HG02610 (cell line): ENCODE measurements around the gene ATP8A2.

ENCODE experiments used
- ATAC-seq: cut with Tn5 transposase; IDR thresholded peaks from one replicate; pipeline ENCODE4 v1.9.1; 2021; ENCODE audit warnings: mild to moderate bottlenecking, moderate library complexity; ENCODE audit not compliant: unreplicated experiment

Gene ATP8A2

DNA sequence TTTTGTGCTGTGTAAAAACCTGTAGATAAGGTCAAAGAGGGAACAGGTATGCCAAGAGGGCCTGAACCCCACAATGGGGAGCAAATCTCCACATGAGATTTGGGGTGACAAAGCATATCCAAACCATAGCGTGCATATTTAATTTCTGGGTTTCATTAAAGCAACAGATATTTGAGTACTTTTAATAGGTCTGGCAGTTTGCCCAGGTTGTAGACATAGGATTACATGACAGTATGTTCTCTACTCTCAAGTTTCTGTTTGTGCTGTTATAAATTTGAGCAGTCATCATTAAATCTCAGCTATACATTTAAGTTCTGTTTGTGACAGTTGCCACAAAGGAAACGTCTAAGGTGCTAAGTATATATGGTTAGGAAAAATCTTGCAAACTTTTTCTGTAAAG, 236.4 kb downstream of the ATP8A2 start:
- ATAC-seq: no peak

DNA sequence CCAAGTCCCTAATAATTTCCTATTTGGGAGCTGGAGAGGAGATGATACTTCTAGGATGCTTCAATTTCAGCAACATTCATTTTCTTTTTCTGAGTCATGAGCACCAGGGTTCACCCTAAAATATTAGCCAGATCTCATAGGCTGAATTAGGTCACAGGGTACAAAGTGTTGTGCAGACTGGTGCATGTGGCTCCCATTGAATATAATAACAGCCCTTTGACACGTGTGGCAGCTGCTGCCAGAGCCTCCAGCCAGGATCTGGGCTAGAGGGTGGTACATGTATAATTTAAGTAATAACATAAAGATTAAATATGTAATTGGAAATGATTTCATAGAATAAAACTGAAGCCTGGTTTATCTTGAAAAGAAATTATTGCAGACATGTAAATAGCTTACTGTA, 244.9 kb downstream of the ATP8A2 start:
- ATAC-seq: no peak

DNA sequence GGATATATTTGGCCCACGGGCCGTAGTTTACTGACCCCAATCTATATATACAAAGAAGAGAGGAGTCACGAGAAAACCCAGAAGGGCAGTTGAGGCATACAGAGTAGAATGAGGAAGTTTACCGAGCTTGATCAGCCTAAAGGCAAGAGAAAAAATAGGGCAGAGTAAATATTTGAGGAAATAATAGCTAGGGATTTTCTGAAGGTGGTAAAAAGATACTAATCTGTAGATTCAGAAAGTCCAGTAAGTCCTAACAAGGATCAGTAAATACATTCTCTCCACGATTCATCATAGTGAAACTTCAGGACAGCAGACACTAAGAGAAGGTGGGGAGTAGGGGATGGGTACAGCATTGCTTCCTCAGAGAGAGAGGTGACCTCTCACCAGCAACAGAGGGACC, 248.1 kb downstream of the ATP8A2 start:
- ATAC-seq: no peak

DNA sequence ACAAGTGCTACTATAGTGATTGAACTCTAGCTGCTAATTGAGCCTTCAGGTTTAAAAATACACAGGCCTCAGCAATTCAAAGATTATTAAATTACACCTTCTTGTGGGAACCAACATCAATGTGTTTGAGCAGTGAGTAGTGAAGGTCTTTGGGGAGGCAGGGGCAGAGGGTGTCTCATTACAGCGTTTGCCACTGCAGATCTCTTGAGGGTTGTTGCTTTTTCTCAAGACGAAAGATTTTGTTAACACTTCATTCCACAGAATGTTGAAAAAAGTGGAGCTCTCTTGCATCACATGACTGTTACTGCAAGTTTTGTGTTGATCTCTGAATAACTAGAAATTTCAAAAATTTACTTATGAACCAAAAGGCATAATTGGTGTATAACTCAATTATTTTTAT, 253.6 kb downstream of the ATP8A2 start:
- ATAC-seq: no peak

DNA sequence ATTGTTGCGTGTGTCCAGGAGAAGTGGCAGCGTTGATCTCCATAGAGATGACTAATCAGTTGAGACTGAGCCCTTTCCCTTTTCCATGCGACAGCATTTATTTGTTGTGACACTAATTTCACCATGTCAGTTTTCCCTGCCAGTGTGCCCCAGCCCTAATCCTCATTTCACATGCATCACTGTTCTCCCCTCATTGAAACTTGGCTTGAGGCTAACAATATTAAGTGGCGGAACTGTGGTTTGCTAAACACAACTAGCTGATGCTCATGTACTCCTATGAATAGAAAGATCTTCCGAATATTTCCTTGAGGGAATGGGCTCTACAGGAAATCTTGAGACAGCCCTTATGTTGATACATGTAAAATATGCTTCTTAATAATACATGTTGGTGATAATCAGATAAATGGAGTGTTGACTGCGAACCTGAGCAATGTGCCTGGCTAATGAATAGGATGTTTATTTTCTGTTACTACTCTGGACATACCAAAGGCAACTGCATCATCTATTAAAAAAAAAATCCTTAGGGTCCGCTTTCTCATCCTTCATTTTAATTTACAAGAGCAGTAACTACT, 258.6 kb downstream of the ATP8A2 start:
- no peak for ATAC-seq

DNA sequence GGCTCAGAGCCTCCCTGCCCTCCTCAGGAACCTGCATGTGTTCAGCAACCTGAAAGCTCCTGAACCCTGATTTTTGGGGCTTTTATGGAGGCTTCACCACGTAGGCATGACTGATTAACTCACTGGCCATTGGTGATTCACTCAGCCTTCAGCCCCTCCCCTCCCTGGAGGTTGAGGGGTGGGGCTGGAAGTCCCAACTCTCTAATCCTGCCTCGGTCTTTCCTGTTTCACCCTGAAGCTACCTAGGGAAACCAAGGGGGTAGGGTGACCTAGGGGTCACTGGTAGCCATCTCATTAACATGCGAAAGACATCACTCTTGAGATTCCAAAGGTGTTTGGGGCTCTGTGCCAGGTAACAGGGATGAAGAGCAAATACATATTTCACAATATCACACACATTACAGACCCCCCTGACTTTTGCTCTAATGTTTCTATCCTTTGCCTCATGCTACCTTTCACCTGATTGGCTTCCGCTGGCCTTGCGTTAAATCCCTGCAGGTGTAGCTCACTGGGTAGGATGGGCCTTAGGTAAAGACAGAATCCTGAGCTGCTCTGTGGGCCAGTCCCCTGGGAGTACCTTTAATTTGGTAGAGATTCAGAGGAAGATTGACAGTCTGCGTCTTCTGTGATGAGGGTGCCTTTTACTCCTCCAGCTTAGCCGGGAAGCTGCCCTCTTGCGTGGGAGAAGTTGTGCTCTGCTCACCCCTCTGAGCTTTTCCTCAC, 260.6 kb downstream of the ATP8A2 start:
- no peak for ATAC-seq

DNA sequence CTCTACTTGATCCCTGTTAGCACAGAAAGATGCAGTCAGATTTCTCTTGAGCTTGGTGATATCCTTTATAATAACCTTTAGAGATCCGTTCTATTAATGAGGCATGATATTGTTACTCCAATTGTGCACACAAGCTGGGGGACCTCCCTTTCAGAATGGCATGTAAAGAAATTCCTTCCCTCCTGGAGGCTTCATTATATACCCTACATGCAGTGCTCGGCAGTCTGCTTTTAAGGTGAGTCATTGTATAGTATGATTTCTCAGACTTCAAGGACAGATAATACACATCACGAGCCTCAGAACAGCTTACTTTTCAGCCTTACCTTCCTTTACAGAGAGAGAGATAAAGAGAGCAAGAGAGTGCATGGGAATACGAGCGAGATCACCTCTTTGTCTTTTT, 261.3 kb downstream of the ATP8A2 start:
- ATAC-seq: no peak

DNA sequence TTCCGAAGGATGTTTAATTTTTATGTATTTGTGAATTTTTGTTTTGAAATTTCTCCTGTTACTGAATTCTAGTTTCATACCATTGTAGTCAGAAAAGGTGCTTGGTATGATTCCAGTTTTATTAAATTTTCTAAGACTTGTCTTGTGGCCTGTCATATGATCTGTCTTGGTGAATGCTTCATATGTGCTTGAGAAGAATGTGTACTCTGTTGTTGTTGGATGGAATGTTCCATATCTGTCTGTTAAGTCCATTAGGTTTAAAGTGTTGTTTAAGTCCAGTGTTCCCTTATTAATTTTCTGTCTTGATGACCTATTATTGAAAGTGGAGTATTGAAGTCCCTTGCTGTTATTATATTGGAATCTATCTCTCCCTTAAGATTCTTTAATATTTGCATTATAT, 273.9 kb downstream of the ATP8A2 start:
- no peak for ATAC-seq

DNA sequence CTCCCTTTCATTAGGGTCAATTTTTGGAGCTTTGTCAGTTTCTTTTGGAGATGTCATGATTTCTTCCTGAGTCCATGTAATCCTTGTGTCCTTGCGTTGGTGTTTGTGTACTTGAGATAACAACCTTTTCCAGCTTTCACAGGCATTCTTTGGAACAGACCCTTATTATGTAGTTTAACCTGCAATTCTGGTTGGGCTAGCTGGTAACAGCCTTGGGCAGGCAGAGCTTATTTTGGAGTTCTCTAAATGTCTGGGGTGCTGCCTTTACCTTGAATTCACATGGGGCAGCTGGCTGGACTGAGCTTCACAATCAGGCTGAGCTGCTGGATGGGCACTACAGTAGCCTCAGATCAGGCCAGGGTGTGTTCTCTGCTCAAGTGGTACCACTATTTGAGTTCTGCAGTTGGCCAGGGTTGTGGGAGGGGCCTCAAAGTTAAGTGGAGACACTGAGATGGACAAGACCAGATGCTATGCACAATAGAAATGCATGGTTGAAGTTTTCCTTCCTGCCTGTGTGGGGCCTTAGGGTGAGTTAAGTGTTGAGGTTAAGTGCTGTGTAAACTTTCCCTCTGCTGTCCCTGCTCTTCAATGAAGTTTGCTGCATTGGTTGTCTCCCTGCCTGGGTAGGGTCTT, 277.3 kb downstream of the ATP8A2 start:
- ATAC-seq: no peak

DNA sequence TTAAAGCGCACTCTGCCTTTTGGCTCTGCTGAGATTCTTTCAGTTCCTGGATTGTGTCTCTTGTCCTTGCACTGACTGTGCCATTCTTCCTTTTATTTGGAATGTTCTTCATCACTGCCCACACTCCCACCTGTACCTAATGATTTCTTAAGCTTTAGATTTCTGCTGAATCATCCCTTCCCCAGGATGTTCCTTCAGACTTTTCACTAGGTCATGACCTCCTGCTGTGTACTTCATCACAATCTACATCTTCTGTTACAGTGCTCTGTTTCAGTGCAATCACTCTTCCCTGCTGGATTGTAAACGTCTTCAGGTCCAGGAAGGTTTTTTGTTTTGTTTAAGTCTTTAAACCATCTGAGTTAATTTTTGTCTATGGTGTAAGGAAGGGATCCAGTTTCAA, 281.0 kb downstream of the ATP8A2 start:
- ATAC-seq: no peak

DNA sequence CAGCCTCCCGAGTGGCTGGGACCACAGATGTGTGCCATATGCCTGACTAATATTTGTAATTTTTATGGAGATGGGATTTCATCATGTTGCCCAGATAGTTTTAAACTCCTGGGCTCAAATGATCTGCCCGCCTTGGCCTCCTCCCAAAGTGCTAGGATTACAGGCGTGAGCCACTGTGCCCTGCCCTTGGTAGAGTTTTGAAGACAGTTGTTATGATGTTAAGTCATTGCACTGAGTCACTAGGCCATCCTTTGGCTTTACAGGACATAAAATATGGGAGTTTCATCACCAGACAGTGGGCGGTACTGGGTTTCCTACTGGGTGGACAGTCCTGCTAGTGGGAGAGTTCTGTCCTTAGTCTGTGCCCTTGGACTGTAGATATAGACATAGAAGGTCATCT, 282.5 kb downstream of the ATP8A2 start:
- no peak for ATAC-seq

DNA sequence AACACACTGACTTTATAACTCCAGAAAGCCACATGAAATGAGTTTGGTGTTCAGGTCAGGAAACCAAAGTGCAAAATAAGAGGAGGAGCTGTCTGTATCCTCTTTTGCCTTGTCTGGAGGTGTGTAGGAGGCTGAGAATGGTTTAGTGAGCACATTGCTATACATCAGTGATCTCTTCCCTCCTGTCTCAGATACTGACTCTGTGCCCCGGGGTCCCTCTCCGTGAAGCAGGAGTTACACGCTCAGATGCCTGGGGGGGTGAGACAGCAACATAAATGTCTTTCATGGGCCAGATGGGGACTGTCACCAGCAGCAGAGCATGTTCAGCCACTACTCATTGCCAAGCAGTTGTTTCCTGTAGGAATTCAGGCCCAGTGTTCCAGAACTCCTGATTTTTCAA, 285.4 kb downstream of the ATP8A2 start:
- ATAC-seq: no peak

DNA sequence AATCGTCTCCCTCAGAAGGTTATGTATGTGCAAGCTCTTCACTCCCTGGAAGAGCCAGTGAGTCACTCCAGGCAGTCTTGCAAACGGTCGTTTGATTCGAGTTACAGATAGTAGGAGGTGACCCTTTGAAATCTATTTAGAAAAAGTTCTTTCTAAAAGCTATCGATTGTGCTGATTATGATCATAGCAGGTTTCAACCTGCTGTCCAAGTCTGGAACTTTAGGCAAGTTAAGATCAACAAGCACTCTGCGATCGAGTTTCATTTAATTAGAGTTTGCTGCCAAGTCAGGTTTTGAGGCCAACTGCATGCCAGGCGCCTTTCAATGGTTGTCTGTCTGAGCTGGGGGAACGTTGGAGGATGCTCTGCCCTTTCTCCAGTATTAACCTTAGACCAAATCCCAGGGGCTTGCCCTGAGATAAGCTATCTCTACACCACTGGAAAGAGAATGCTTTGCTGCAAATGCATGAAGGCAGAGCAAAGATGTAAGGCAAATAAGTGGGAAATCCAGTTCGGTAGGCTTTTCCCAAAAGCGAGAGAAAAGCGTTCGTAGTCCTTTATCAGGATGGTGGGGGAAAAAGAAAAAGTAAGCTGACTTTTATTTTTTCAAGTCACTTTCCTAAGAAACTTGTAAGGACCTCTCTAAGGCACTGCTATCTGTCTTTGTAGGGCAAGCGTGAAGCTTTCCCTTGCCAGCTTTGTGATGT, 287.5 kb downstream of the ATP8A2 start:
- ATAC-seq: no peak

DNA sequence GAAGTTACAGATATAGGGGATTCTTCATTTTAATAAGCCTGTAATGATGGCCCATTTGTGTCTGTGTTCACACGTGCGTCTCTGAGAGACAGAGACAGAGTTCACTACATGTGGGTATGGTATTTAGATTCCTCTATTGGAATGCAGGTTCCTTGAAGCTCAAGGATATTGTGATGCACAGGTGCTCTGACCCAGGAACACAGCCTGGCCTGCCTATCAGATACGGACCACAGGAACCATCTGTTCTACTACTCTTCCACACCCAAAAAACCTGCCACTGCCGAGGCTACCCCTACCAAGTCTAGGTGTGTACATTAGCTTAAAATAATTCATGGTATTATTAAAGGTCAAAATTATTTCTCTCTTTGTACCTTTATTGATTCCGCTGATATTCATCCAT, 289.2 kb downstream of the ATP8A2 start:
- no peak for ATAC-seq

DNA sequence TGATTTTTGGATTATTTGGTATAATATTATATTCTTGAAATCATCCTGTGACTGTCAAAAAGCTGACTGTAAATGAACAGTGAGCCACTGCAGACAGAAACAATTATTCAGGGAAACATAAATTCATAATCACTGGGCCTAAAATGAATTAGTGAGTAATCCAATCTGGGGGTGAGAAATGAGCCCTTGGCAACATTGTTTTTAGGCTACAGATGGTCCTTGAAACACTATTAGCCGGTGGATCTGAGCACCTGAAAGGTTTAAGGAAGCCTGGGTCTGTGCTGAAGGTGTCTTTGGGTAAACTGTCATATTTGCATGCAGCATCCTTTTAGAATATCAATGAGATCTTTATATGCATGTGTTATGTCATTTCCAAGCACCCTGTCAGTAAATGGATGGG, 290.7 kb downstream of the ATP8A2 start:
- ATAC-seq: no peak

DNA sequence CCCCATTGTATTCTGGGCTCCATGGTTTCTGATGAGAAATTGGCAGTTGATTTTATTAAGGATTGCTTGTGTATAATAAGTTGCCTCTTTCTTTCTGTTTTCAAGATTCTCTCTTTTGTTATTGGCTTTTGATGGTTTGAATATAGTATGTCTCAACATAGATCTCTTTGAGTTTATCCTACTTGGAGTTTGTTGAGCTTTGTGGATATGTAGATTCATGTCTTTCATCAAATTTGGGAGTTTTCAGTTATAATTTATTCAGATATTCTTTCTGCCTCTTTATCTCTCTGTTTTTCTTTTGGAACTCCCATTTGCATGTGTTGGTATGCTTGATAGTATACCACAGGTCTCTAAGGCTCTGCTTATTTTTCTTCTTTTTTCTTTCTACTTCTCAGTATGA, 296.6 kb downstream of the ATP8A2 start:
- no peak for ATAC-seq

DNA sequence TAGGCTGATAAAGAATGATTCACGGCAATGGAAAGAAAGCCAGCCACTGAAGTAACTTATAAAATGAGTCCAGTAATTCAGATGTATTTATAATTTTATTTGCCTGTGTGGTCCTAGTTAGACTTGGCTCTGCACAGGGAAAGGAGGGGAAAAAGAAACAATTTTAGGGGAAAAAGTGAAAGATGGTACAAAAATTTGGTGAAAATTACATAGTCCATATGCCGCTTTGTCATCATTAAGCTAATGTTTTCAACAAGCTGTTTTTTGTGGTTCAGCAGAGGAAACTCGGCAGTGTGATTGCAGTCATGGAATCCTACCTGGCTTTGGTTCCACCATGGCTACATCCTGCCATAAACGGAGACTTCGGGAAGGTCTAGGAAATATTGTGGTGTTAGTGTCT, 301.9 kb downstream of the ATP8A2 start:
- ATAC-seq: no peak

DNA sequence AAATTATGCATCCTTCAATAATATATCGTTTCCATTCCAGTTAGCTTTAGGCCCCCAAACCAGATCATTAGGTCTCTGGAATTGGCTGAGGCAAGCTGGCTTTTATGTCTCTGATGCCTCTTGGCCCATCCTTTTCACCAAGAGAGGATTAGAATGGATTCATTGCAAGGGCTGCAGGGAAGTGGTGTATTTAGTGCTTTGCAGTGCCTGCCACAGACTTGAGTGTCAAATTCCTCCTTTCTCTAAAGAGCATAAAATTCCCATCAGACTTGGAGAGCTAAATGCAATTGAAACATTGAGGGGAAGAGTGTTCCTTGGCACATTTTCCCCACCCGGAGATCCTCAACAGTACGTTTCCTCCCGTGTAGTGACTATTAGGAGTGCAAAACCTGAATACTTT, 302.6 kb downstream of the ATP8A2 start:
- no peak for ATAC-seq

DNA sequence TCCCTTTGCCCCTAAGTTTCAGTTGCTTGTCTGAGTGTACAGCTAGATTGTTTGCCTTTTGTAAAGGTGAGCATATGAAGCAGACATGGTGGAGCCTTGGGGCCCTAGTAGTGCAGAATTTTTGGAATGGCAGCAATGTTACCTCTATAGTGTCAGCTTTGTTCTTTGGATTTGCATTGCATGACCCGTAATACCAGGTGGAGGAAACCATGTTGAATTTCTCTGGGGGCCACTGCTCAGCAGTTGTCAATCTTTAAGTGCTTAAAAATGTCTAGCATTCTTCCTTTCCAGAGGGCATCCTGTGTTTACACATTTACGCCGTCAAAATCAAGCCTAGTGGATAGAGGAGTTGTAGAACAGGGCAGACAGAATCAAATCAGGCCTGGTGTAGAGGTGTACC, 303.3 kb downstream of the ATP8A2 start:
- no peak for ATAC-seq

DNA sequence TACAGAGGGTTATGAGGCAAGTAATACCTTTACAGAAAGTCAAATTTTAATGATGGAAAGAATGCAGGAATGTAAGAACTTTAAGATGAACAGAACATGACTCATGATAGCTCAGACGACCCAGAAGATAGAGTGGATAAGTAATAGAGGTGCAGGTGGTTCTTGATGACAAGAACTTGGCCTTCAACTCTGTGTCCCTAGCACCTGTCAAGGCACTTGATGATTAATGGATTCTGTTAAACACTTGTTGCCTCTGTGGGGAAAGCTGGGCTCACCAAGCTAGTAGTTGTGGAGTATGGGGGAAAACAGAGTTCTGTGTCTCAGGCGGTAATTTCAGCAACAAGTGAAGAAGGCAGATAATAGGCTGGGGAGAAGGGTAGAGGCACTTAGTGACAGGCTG, 306.2 kb downstream of the ATP8A2 start:
- ATAC-seq: no peak

DNA sequence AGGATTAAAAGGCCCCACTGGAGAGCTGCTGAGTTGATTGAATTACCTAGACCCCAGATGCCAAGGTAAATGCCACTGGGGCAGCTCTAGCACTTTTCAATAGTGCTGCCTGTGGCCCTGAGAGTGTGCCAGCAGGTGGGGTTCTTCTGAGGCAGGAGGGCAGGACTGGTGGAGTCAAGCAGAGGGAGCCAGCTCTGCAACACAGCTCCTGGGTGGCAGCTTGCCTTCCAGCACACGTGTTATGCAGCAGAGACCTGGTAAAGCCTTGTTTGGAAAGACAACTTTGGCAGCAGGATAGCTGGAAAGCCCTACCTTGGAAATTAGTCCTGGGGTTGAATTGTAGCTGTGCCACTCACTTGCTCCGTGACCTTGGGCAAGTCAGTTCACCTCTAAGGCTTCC, 306.6 kb downstream of the ATP8A2 start:
- no peak for ATAC-seq

DNA sequence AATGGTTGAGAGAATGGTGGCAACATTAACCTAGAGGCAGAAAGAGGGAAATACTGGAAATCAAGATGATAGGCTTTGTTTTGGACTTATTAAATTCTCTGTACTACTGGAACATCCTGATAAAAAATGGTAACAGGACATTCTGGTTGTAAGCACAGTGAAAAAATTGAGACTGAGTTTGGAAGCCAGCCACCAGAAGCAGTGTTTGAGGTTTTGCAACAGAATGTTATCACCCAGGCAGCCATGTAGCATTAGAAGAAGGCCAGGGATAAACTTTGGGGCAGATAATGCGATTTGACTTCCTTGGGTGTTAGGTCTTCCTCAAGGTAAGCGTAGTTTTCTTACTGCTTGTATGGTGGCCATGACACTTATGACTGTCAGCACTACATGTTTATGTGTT, 307.4 kb downstream of the ATP8A2 start:
- no peak for ATAC-seq
